Epithelial cell of proximal tubule (primary cell): ENCODE data around the gene CDKL4. TPM values are rescaled to one million over a fixed set of nuclear protein-coding genes. Genes with fewer than 3 reads are reported as not detected.
"Not testable (repeated sequence)": the region's sequence is repeated elsewhere in the genome, so short reads cannot be mapped to it uniquely, and the experiment has no call there.

Experiments
- DNase-seq: peaks from one replicate; pipeline ENCODE4 v3.0.0-alpha.2; 2011; ENCODE audit warnings: low read depth
- H3K4me3 ChIP-seq: 2 replicates; pipeline ENCODE4 v1.5.1; 2011; ENCODE audit warnings: low read depth, mild to moderate bottlenecking, low read length
- CTCF ChIP-seq: conservative IDR thresholded peaks from 2 replicates; pipeline ENCODE4 v1.5.1; 2012; ENCODE audit warnings: low read depth, mild to moderate bottlenecking, low read length
- total RNA-seq: library from RNA; depleted of rRNA; stranded (reverse); fragments of >200 nt; gene quantifications from 2 replicates; pipeline ENCODE4 v1.2.3, GENCODE V29; 2015

CDKL4 gene
- total RNA-seq, 1 donor from 2014 or later: 0.23 TPM

- no peak for DNase-seq
- H3K4me3 ChIP-seq: no peak overlapping the region
- no peak for TF ChIP-seq CTCF
Measured at GRCh38 chr2:39203382-39203781, 40.4 kb downstream of the CDKL4 start.

- TF ChIP-seq CTCF: no peak
- DNase-seq: peak; percentile 1
- no peak overlapping the region for H3K4me3 ChIP-seq
Measured at GRCh38 chr2:39202639-39203369, 41.0 kb downstream of the CDKL4 start.

GRCh38 chr2:39197003-39197402 is 46.8 kb downstream of the CDKL4 start:
- H3K4me3 ChIP-seq, DNase-seq: not testable (repeated sequence)

- no peak for TF ChIP-seq CTCF
- no peak overlapping the region for H3K4me3 ChIP-seq
- DNase-seq: no peak
Measured at GRCh38 chr2:39194686-39195085, 49.1 kb downstream of the CDKL4 start.

GRCh38 chr2:39188960-39189494 is 54.7 kb downstream of the CDKL4 start:
- no peak for DNase-seq
- no peak overlapping the region for H3K4me3 ChIP-seq
- no peak for TF ChIP-seq CTCF

- no peak for TF ChIP-seq CTCF
- H3K4me3 ChIP-seq: no peak overlapping the region
Measured at GRCh38 chr2:39183673-39184072, 60.1 kb downstream of the CDKL4 start.

GRCh38 chr2:39181297-39181696 is 62.5 kb downstream of the CDKL4 start:
- no peak for DNase-seq
- TF ChIP-seq CTCF: no peak
- no peak overlapping the region for H3K4me3 ChIP-seq

More at GRCh38 chr2:39183673-39184072, 60.1 kb downstream of the CDKL4 start:
- DNase-seq: no peak
